Epithelial cell of esophagus (primary cell): ENCODE measurements around the gene LDHAL6B.

ENCODE experiments used
- DNase-seq: peaks from one replicate; pipeline ENCODE4 v3.0.0; 2010; ENCODE audit warnings: low read depth
- H3K4me3 ChIP-seq: 2 replicates; pipeline ENCODE4 v1.5.1; 2011; ENCODE audit warnings: mild to moderate bottlenecking, low read length, control low read depth
- CTCF ChIP-seq: IDR thresholded peaks from 2 replicates; pipeline ENCODE4 v1.5.1; 2011; ENCODE audit warnings: low read depth, mild to moderate bottlenecking, low read length, control low read depth, inconsistent platforms; ENCODE audit not compliant: insufficient read depth; ENCODE audit errors: missing control alignments

LDHAL6B gene

GRCh38 chr15:59224474-59224873, 17.8 kb downstream of the LDHAL6B start:
- no peak for TF ChIP-seq CTCF
- no peak overlapping the region for H3K4me3 ChIP-seq
- DNase-seq: no peak

GRCh38 chr15:59227021-59227420, 20.4 kb downstream of the LDHAL6B start:
- H3K4me3 ChIP-seq: no peak overlapping the region
- no peak for TF ChIP-seq CTCF
- no peak for DNase-seq

GRCh38 chr15:59229015-59229414, 22.4 kb downstream of the LDHAL6B start:
- no peak for TF ChIP-seq CTCF
- DNase-seq: no peak
- no peak overlapping the region for H3K4me3 ChIP-seq

GRCh38 chr15:59229453-59229852, 22.8 kb downstream of the LDHAL6B start:
- no peak for DNase-seq
- H3K4me3 ChIP-seq: no peak overlapping the region
- TF ChIP-seq CTCF: no peak

GRCh38 chr15:59230531-59231055, 23.9 kb downstream of the LDHAL6B start:
- no peak overlapping the region for H3K4me3 ChIP-seq
- DNase-seq: no peak
- no peak for TF ChIP-seq CTCF

- peak; percentile 82 for DNase-seq
- no peak overlapping the region for H3K4me3 ChIP-seq
- TF ChIP-seq CTCF: no peak
Measured at GRCh38 chr15:59232476-59232875, 25.8 kb downstream of the LDHAL6B start.

GRCh38 chr15:59236394-59236793, 29.8 kb downstream of the LDHAL6B start:
- DNase-seq: no peak
- H3K4me3 ChIP-seq: no peak overlapping the region
- no peak for TF ChIP-seq CTCF
